AG04450 (cell line): Measurements from ENCODE around the gene ABCB9. TPM values are rescaled to one million over a fixed set of nuclear protein-coding genes. Genes with fewer than 3 reads are reported as not detected.

ENCODE experiments used
- CTCF ChIA-PET: fragments of 300-600, 350-600 bp; formaldehyde crosslinking; extraction: SDS; loops from one replicate; lab custom pipeline; 2022; ENCODE audit warnings: antibody characterized with exemption, inconsistent platforms; lab: Charles Lee
- POLR2A ChIA-PET: fragments of 350-600 bp; formaldehyde crosslinking; extraction: SDS; loops from one replicate; lab custom pipeline; 2021; ENCODE audit warnings: antibody characterized with exemption, inconsistent platforms; lab: Yijun Ruan, JAX
- DNase-seq: peaks from one replicate; pipeline ENCODE4 v3.0.0-alpha.2; 2011; ENCODE audit warnings: low read depth, low spot score
- H3K27ac ChIP-seq: one replicate; pipeline ENCODE4 v1.5.1; 2012; ENCODE audit warnings: low read depth, low read length, control low read depth
- H3K27me3 ChIP-seq: one replicate; pipeline ENCODE4 v1.6.0; 2012; ENCODE audit warnings: low read length; ENCODE audit not compliant: control insufficient read depth, insufficient read depth
- H3K4me3 ChIP-seq: 2 replicates; pipeline ENCODE4 v1.5.1; 2011; ENCODE audit warnings: mild to moderate bottlenecking, low read depth, low read length, control low read depth
- H3K9me3 ChIP-seq: 2 replicates; pipeline ENCODE4 v1.5.1; 2012; ENCODE audit warnings: low read length; ENCODE audit not compliant: control insufficient read depth, insufficient read depth
- polyA plus RNA-seq: library from polyadenylated mRNA; depleted of rRNA; stranded (reverse); fragments of >200 nt; gene quantifications from 2 replicates; pipeline ENCODE4 v1.2.3, GENCODE V29; 2011
- TF ChIP-seq, protein P1 (sequence below): IDR thresholded peaks from 2 replicates; pipeline ENCODE4 v1.5.1; 2011; ENCODE audit warnings: low read depth, low read length, control low read depth, inconsistent platforms

Gene ABCB9
- polyA plus RNA-seq, 1 experiment = 3.4 TPM

GRCh38 chr12:123010110-123010509, 43.8 kb upstream of the ABCB9 start:
- Histone ChIP-seq H3K27me3 (no peaks in the 10 kb centered on the region), H3K27ac (no peak overlapping the region), H3K4me3 (no peak overlapping the region), H3K9me3 (no peaks in the 10 kb centered on the region)
- TF ChIP-seq, protein P1, sequence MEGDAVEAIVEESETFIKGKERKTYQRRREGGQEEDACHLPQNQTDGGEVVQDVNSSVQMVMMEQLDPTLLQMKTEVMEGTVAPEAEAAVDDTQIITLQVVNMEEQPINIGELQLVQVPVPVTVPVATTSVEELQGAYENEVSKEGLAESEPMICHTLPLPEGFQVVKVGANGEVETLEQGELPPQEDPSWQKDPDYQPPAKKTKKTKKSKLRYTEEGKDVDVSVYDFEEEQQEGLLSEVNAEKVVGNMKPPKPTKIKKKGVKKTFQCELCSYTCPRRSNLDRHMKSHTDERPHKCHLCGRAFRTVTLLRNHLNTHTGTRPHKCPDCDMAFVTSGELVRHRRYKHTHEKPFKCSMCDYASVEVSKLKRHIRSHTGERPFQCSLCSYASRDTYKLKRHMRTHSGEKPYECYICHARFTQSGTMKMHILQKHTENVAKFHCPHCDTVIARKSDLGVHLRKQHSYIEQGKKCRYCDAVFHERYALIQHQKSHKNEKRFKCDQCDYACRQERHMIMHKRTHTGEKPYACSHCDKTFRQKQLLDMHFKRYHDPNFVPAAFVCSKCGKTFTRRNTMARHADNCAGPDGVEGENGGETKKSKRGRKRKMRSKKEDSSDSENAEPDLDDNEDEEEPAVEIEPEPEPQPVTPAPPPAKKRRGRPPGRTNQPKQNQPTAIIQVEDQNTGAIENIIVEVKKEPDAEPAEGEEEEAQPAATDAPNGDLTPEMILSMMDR = no peak
- CTCF ChIA-PET = no interaction called here
- POLR2A ChIA-PET = no interaction called here
- no peak for DNase-seq

DNA sequence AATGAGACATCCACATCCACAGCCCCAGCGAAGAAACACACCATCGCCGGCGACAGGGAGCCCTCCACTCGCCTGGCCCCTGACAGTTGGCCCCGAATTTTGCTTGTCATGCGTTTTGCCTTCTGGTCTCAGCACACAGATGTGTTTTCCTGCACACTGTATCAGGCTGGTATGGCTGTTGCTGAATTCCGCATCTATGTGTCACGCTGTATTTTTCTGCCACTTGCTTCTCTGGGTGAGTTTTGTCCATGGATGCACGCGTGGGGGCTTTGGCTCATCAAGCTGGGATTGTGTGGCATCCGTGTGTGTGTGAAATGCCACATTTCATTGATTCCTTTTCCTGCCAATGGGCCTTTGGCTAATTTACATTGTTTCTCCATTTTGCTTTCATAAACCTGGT, 40.7 kb upstream of the ABCB9 start:
- H3K27me3 ChIP-seq = no peaks in the 10 kb centered on the region
- TF ChIP-seq, protein P1 = no peak
- no peak overlapping the region for H3K27ac ChIP-seq
- no peak for DNase-seq
- H3K4me3 ChIP-seq = no peak overlapping the region
- POLR2A ChIA-PET = no interaction called here
- no peaks in the 10 kb centered on the region for H3K9me3 ChIP-seq
- CTCF ChIA-PET = no interaction called here

- Histone ChIP-seq H3K9me3 (no peaks in the 10 kb centered on the region), H3K4me3 (no peak overlapping the region), H3K27me3 (no peaks in the 10 kb centered on the region), H3K27ac (no peak overlapping the region)
- ChIA-PET CTCF (interaction anchor here (0.5 kb wide), 1 partner anchor 228 kb away, joined by 10 read pairs; the partner anchor contains the start of gene MTRFR), POLR2A (interaction anchor here (1.3 kb wide), 1 partner anchor 228 kb away, joined by 4 read pairs; the partner anchor contains the start of genes MPHOSPH9 and MTRFR)
- TF ChIP-seq, protein P1 = no peak
- DNase-seq = no peak
Measured at GRCh38 chr12:123005081-123005626, 38.9 kb upstream of the ABCB9 start.

- Histone ChIP-seq H3K27me3 (no peaks in the 10 kb centered on the region), H3K4me3 (no peak overlapping the region), H3K9me3 (no peaks in the 10 kb centered on the region), H3K27ac (peak overlapping the region; percentile 11)
- CTCF ChIA-PET = no interaction called here
- POLR2A ChIA-PET = no interaction called here
- TF ChIP-seq, protein P1 = no peak
- no peak for DNase-seq
Measured at GRCh38 chr12:123004287-123004686, 38.0 kb upstream of the ABCB9 start.

GRCh38 chr12:123003257-123003656, 37.0 kb upstream of the ABCB9 start:
- Histone ChIP-seq H3K9me3 (no peaks in the 10 kb centered on the region), H3K27me3 (no peaks in the 10 kb centered on the region), H3K4me3 (no peak overlapping the region), H3K27ac (no peak overlapping the region)
- ChIA-PET POLR2A (no interaction called here), CTCF (interaction anchor here (1.6 kb wide), 1 partner anchor 40 kb away, joined by 5 read pairs; no protein-coding TSS in a partner anchor)
- TF ChIP-seq, protein P1 = no peak
- DNase-seq = no peak
